Daoy (cell line): ENCODE measurements around the gene CCDC187. TPM values are rescaled to one million over a fixed set of nuclear protein-coding genes. Genes with fewer than 3 reads are reported as not detected.

ENCODE experiments used
- DNase-seq: peaks from one replicate; pipeline ENCODE4 v3.0.0-alpha.2; 2015; ENCODE audit warnings: low read depth
- total RNA-seq: library from RNA; depleted of rRNA; stranded (reverse); fragments of >200 nt; shearing (Covaris generic); gene quantifications from 2 replicates; pipeline ENCODE4 v1.2.3, GENCODE V29; 2014

CCDC187 gene
- total RNA-seq, 1 experiment from 2014 or later, result not detected

- DNase-seq, result peak; percentile 71
These were observed 8.5 kb upstream of the CCDC187 start for GRCh38 chr9:136312436-136312835.

DNA sequence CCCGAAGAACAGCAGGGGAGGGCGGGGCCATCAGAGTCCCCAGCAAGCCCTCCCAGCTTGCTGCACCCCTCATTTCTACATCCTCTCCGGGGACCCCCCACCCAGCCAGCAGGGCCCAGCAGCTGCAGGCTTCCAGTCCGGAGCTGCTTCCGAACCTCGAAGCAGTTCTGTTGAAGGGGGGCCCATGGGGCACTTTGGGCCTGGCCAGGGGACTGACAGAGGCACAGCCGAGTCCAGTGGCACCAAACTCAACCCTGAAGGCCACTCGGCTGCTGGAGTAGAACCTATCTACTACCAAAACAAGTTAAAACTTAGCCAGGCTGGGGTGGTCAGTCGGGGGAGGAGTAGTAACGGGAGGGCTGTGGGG lies 8.1 kb upstream of the CCDC187 start:
- DNase-seq, result no peak

DNA sequence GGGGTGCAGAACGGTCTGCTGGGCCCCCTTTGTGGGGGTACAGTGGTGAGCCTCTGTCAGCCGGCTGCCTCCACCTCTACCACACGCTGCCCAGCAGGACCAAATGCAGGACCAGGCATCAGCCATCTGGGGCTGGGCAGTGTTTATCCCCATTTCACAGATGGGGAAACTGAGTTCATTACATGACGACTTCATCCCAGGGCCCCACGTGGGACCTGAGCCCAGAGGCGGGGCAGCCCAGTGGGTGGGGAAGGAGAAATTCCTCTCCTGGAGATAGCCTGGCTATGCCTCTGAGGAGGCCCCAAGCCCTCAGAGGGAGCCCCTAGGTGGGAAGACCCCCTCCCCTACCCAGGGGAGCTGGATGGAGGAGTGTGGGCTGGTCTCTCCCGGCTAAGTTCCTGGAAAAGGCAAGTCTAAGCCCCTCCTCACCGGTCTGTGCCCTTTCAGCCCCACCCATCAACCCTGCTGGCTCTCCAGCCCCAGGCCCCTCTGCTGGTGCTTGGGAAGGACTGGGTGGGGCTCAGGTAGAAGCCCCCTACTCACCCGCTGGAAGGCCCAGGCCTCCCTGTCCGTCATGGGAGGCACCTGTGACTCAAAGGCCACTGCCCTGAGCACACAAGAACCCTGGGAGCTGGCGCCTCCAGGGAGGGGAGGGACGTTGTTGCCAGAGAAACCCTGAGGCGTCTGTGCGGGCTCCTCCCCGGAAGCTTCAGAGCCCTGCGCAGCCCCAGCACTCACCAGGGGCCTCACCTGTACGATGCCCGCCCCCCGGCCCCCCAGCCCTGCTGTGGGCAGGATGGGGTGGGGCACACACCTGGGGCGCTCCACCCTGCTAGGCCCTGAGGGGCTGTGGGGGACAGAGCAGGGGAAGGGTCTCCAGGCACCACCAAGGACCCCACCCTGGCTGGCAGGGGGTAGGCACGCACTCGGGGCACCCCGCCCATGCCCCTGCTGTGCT lies 7.4 kb upstream of the CCDC187 start:
- DNase-seq, result peak; percentile 46

GRCh38 chr9:136310273-136311030 lies 6.6 kb upstream of the CCDC187 start:
- peak; percentile 51 for DNase-seq

DNA sequence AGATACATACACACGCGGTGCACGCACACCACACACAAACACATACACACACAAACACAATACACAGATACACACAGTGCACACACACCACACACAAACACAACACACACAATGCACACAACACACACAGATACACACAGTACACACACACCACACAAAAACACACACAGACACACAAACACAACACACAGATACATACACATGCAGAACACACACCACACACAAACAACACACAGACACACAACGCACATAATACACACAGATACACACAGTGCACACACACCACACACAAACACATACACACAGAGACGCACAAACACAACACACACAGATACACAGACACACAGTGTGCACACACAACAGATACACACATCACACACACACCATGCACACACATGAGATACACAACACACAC lies 5.9 kb upstream of the CCDC187 start:
- DNase-seq, result no peak

- DNase-seq, result peak; percentile 52
These were observed 5.4 kb upstream of the CCDC187 start for GRCh38 chr9:136309101-136309801.

DNA sequence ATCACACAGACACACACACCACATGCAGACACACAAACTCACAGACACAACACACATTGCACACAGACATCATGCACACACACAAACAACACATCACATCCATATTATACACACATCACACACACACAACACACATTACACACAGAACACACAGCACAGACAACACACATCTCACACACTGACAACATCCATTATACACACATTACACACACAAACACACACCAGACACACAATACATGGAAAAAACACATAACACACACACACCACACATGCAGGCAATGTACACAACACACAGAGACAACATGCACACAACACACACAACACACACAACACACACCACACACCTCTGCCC lies 4.8 kb upstream of the CCDC187 start:
- DNase-seq, result no peak

DNA sequence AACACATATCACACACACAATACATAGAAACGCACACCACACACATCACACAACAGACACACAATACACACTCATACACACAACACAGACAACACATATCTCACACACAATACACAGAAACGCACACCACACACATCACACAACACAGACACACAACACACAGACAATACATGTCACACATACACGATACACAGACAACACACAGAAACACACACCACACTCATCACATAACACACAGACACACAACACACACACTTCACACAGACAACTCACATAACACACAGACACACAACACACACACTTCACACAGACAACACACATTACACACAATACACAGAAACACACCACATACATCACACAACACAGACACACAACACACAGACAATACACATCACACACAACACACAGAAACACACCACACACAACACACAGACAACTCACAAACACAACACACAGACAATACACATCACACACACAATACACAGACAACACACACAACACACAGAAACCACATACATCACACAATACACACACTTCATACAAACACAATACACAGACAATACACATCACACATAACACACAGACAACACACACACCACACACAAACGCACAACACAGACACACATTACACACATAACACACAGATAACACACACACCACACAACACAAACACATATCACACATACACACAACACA lies 4.3 kb upstream of the CCDC187 start:
- DNase-seq, result no peak

- DNase-seq, result no peak
These were observed 3.4 kb upstream of the CCDC187 start for GRCh38 chr9:136307215-136307750.

GRCh38 chr9:136306211-136307208 lies 2.6 kb upstream of the CCDC187 start:
- DNase-seq, result peak; percentile 48

DNA sequence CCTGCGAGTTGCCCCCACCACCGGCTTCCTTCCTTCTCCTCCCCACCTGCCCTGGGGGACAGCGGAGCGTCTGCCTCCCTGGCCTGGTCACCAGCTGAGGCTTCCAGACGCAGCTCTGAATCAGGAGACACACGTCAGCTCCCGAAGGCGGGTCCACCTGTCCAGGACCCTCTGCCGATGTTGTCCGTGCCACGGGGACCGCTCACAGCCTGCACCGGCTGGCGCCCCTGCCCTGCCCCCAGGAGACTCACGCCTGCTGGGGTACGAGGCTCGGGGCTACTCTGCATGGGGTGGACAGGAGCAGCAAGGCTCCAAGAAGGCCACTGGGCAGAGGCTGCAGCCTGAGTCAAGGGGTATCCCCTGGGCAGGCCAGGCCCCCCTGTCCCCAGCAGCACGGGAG lies 1.9 kb upstream of the CCDC187 start:
- no peak for DNase-seq

- no peak for DNase-seq
These were observed 1.1 kb upstream of the CCDC187 start for GRCh38 chr9:136304981-136305380.

- DNase-seq, result no peak
These were observed 562 bp upstream of the CCDC187 start for GRCh38 chr9:136304456-136304855.

DNA sequence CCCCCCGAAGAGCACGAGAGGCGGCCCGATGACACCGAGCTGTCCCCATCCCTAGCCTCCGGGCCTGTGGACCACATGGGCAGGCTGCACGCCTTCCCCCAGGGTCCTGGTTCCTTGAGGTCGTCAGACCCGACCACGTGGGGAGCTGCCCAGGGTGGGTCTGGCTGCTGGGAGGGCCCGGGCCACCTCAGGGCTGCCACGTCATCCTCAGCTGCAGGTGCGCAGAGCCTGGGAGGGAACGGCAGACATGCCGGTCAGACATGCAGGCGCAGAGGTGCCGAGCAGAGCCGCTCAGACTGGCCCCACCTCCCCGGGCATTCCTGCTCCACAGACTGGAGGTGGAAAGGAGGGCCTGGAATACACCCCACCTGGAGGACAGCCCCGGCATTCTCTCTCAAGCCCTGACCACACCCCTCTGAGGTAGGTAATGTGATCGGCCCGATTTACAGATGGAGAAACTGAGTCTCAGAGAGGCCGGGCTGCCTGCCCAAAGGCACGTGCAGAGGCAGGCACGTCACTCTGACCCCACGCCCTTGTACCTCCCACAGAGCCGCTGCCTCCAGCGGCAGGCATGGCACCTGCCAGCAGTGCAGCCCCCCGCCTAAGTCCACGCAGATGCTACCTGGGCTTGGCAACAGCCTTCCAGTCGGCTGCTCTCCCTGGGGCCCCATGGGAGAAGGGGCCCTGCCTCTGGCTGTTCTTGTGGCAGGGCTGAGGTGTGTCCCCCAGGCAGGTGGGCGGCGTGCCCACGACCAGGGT lies 649 bp downstream of the CCDC187 start:
- no peak for DNase-seq

DNA sequence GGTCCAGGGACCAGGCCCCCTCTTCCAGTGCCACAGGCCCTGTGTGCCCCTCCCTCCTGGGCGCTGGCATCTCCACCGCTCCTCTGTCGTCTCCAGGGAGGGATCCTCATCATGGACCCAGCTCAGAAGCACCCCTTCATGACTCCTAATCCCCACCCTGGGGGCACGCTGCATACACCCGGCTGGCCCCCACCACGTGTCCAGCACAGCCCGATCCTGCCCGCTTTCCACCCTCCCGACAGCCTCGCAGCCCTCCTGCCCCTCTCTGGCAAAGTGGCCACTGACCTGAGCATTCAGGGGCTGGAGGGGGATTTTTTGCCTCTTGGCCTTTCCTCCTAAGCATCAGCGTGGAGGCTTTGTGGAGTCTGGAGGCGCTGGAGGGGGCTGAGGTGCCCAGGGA lies 1.4 kb downstream of the CCDC187 start:
- DNase-seq, result no peak

GRCh38 chr9:136300866-136301265 lies 3.0 kb downstream of the CCDC187 start:
- no peak for DNase-seq

- no peak for DNase-seq
These were observed 3.8 kb downstream of the CCDC187 start for GRCh38 chr9:136300016-136300545.

DNA sequence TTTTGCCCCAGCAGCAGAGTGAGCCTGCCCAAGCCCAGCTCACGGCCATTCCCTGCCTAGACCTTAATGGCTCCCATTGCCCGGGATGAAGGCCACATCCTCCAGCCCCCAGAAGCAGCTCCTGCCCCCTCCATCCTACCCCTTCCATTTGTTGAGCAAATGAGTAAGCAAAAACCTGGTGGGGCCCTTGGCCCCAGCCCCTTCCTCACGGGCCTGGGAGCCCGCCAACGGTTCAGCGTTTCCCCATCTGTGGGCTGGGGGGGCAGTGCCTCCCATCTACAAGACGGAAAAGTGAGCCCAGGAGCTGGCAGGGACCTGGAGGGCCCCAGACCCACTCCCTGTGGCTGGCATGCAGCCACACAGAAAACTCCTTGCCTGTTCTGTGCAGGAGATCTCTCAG lies 4.4 kb downstream of the CCDC187 start:
- DNase-seq, result no peak

DNA sequence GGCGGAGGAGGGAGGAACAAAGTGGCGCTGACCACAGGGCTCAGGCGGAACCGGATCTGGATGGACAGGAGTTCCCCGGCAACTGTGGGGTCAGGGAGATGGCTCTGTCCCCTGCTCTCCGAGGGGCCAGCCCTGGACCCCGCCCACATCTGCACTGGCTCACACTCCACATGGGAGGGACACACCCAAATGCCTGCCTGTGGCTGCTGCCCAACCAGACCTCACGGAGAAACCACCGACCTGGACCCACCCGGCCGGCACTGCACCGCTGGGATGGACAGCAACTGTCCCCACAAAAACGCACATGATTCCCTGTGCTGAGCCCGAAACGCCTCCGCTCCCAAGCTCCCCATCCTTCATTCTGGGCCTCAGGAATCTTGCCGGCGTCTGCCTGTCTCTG lies 4.8 kb downstream of the CCDC187 start:
- DNase-seq, result no peak
